Measurements from ENCODE around the gene EHBP1. TPM values are rescaled to one million over a fixed set of nuclear protein-coding genes. Genes with fewer than 3 reads are reported as not detected.

EHBP1 gene
- total RNA-seq, 2 donors from 2014 or later: 28.4 to 67.7 TPM

GRCh38 chr2:62923881-62924280, 218.4 kb downstream of the EHBP1 start:
- no peaks in the 10 kb centered on the region for H3K27me3 ChIP-seq (replicated peaks; ENCODE audit: insufficient read depth)
- no peak overlapping the region for H3K4me3 ChIP-seq
- DNase-seq (ENCODE audit: low spot score): no peak
- H3K36me3 ChIP-seq: no peaks in the 10 kb centered on the region
- peaks cover 3% of the 10 kb centered on the region for H3K9me3 ChIP-seq
- TF ChIP-seq CTCF (IDR thresholded peaks at IDR 0.05): no peak
- H3K4me1 ChIP-seq (ENCODE audit: control insufficient read depth in 1 of 2, low read depth in 2 of 2): no peaks in the 10 kb centered on the region
- no peak for ATAC-seq (ENCODE audit: insufficient number of reproducible peaks, low FRiP score, low read depth)
- no peak overlapping the region for H3K27ac ChIP-seq

- peaks cover 3% of the 10 kb centered on the region for H3K9me3 ChIP-seq
- no peak for TF ChIP-seq CTCF (IDR thresholded peaks at IDR 0.05)
- DNase-seq (ENCODE audit: low spot score) (no peak), ATAC-seq (ENCODE audit: insufficient number of reproducible peaks, low FRiP score, low read depth) (no peak)
- H3K27ac ChIP-seq: no peak overlapping the region
- H3K4me3 ChIP-seq: no peak overlapping the region
- H3K4me1 ChIP-seq (ENCODE audit: control insufficient read depth in 1 of 2, low read depth in 2 of 2): no peaks in the 10 kb centered on the region
- no peaks in the 10 kb centered on the region for H3K36me3 ChIP-seq
- no peaks in the 10 kb centered on the region for H3K27me3 ChIP-seq (replicated peaks; ENCODE audit: insufficient read depth)
These were observed 222.5 kb downstream of the EHBP1 start for GRCh38 chr2:62928015-62928414.

GRCh38 chr2:62931536-62931935, 226.0 kb downstream of the EHBP1 start:
- H3K36me3 ChIP-seq: no peaks in the 10 kb centered on the region
- TF ChIP-seq CTCF (IDR thresholded peaks at IDR 0.05): no peak
- no peak for ATAC-seq (ENCODE audit: insufficient number of reproducible peaks, low FRiP score, low read depth)
- H3K9me3 ChIP-seq: no peaks in the 10 kb centered on the region
- DNase-seq (ENCODE audit: low spot score): no peak
- no peak overlapping the region for H3K27ac ChIP-seq
- no peak overlapping the region for H3K4me3 ChIP-seq
- H3K4me1 ChIP-seq (ENCODE audit: control insufficient read depth in 1 of 2, low read depth in 2 of 2): no peaks in the 10 kb centered on the region
- H3K27me3 ChIP-seq (replicated peaks; ENCODE audit: insufficient read depth): no peaks in the 10 kb centered on the region

GRCh38 chr2:62933398-62933917, 227.9 kb downstream of the EHBP1 start:
- no peak for TF ChIP-seq CTCF (IDR thresholded peaks at IDR 0.05)
- no peak overlapping the region for H3K27ac ChIP-seq
- no peaks in the 10 kb centered on the region for H3K27me3 ChIP-seq (replicated peaks; ENCODE audit: insufficient read depth)
- DNase-seq (ENCODE audit: low spot score): no peak
- H3K9me3 ChIP-seq: no peaks in the 10 kb centered on the region
- no peak overlapping the region for H3K4me3 ChIP-seq
- no peaks in the 10 kb centered on the region for H3K36me3 ChIP-seq
- H3K4me1 ChIP-seq (ENCODE audit: control insufficient read depth in 1 of 2, low read depth in 2 of 2): no peaks in the 10 kb centered on the region
- no peak for ATAC-seq (ENCODE audit: insufficient number of reproducible peaks, low FRiP score, low read depth)

GRCh38 chr2:62934517-62934916, 229.0 kb downstream of the EHBP1 start:
- DNase-seq (ENCODE audit: low spot score) (no peak), ATAC-seq (ENCODE audit: insufficient number of reproducible peaks, low FRiP score, low read depth) (no peak)
- no peaks in the 10 kb centered on the region for H3K36me3 ChIP-seq
- no peaks in the 10 kb centered on the region for H3K27me3 ChIP-seq (replicated peaks; ENCODE audit: insufficient read depth)
- no peaks in the 10 kb centered on the region for H3K4me1 ChIP-seq (ENCODE audit: control insufficient read depth in 1 of 2, low read depth in 2 of 2)
- no peak overlapping the region for H3K4me3 ChIP-seq
- no peaks in the 10 kb centered on the region for H3K9me3 ChIP-seq
- no peak overlapping the region for H3K27ac ChIP-seq
- no peak for TF ChIP-seq CTCF (IDR thresholded peaks at IDR 0.05)

All from thoracic aorta (tissue), 2 donors.